CD4-positive, alpha-beta T cell treated with Interleukin-1 beta for 1 hour (primary cell): ENCODE results near the gene SIVA1.
A peak's percentile ranks its signal among the peaks of the same experiment; 100 is the strongest.

ENCODE experiments used
- DNase-seq, 2 donors: peaks; one replicate each; pipeline ENCODE4 v3.0.0-alpha.2; 2020 to 2022

Gene SIVA1

DNA sequence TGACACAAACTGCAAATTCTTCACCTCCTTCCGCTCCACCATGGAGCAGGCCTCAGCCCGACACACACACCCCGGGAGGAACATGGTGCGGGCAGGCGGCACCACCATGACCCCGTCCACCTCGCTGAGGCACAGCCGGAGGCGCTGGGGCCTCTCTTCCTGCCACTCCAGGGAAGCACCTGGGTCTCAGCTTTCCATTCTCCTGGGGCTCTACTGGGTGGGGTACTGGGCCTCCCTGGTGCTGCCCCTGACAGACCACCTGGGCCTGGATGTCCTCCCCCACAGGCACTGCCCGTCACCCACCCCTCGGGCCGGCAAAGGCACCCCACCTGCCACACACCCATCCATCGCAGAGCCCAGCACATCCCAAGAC lies 32.7 kb downstream of the SIVA1 start:
- no peak for DNase-seq

GRCh38 chr14:104786091-104786586 lies 33.2 kb downstream of the SIVA1 start:
- DNase-seq: peak in 1 of 2 donors; percentile 26

- DNase-seq: no peak
Measured at GRCh38 chr14:104786726-104787675, 34.1 kb downstream of the SIVA1 start.

GRCh38 chr14:104787736-104788135 lies 34.8 kb downstream of the SIVA1 start:
- DNase-seq: peak in 1 of 2 donors; percentile 39

DNA sequence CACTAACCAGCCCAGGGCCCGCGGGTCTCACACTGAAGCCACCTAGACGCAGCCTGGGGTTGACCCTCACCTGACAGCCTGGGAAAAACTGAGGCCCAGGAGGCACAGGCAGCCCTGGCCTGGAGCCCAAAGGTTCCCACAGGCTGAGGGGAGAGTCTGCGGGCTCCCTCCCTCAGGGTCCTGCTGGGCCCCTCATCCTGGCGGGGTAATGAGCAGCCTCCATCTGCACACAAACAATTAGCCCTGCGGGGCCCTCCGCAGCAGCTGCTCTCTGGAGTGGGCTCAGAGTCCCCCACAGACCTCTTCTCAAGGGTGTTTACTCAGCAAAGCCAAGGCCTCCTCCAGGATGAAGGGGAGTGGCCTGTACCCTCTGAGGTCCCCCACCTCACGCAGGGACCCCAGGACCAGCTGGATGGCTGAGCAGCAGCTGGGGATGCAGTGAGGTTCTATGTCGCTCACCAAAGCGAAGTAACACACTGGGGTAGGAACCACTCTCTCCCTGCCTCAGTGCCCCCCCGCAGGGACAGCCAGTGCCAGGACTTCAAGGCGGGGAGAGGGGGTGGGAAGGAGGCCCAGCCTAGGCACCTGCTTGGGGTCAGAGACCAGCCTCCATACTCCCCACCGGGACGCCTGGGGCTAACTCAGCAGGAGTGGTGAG lies 35.3 kb downstream of the SIVA1 start:
- no peak for DNase-seq

GRCh38 chr14:104788873-104789663 lies 36.1 kb downstream of the SIVA1 start:
- DNase-seq: no peak

DNA sequence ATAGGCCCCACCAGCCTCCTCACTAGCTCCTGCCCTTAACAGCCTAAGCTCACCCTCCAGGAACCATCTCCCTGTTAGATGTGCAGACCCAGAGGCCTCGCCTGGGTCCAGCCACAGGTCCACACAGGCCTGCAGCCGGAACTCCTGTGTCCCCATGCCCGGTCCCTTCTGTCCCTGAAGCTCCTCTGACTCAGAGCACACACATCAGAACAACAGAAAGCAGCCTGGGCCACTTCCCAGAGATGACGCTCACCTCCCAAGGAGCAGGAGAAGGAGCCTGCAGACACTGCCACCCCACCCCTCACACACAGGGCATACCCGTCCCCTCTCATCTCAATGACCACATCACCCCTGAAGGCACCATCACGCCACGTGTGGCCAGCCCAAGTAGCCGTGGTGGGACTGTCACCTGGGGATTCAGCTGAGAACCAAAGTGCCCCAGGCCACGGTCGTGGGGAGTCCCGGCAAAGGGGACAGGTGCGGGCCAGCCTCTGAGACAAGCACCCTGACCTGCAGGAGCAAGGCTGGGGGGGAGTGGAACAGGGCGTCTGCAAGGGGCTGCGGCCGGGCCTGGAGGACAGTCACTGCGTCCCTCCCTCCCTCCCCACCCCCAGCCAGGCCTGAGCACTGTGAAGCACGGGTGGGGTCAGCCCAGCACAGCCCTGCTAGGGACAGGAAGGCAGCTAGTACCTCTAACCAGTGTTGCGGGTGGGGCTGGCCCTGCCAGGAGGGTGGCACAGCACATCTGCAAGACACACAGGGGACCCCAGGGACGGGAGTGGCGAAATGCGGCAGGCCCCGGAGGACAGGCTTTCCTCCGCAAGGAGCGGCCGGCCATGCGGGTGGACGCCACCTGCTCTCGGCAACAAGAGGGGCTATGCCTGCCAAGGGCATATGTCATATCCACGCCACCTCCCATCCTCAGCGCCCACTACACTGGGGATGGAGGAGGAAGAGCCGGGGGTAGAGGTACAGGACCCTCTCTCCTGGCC lies 37.1 kb downstream of the SIVA1 start:
- no peak for DNase-seq

- no peak for DNase-seq
Measured at GRCh38 chr14:104791425-104791824, 38.5 kb downstream of the SIVA1 start.

DNA sequence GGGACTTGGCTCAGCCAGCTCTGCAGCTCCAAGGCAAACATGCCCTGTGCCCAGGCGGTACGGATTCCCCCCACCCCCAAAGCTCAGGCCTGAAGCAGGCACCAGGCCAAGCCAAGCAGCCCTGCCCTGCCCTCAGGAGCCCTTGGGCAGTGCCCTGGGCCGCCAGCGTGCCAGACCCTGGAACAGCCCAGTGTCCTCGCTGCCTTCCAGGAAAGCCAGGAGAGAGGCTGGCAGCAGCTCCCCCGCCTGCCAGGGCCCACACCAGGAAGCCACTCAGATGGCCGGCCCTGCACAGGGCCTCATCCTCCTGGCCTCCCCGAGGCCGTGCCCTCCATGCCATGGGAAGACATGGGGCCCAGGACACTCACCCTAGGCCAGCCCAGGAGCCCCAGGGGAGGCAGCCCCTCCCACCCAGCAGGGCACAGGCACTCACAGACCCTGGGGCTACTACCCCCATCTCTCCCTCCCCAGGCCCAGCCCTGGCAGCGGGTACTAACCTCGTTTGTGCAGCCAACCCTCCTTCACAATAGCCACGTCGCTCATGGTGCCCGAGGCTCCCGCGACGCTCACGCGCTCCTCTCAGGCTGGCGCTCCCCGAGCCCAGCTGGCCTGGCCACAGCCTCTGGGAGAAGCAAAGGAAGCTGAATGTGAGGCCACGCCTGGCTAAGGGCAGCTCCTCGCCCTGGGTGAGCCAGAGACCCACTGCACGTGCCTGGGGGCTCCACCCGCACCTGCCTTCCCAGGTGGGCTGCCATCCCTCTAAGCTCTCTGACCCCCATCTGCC lies 39.3 kb downstream of the SIVA1 start:
- DNase-seq: no peak

GRCh38 chr14:104792945-104793702 lies 40.2 kb downstream of the SIVA1 start:
- DNase-seq: no peak

DNA sequence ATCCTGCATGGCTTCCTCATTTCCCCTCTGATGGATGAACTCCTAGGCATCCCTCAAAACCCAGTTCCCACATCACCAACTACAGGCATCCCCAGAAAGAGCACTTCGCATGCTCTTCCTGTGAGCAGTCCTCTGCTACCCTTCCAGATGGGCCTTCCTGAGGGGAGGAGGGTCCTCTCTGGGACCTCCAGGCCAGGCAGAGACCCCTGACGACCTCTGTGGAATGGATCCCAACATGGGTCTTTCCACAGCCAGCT lies 40.7 kb downstream of the SIVA1 start:
- no peak for DNase-seq

DNA sequence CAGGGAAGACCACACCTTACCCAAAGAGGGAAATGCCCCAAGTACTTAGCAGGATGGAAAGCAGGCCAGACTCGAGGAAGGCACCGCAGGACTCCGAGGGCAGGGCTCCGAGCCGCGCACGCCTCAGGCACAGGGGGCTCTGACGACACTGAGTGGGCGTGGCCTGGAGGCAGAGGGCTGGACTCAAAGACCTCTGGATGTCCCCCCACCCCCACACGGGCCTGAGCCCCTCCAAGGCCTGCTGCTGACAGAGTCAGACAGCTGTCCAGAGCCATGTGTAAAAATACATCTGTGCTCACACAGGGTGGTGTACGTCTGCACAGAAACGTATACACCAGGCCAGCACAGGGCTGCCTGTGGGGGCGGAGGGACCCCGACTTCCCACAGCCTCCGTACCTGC lies 41.2 kb downstream of the SIVA1 start:
- DNase-seq: peak in 1 of 2 donors; percentile 37

DNA sequence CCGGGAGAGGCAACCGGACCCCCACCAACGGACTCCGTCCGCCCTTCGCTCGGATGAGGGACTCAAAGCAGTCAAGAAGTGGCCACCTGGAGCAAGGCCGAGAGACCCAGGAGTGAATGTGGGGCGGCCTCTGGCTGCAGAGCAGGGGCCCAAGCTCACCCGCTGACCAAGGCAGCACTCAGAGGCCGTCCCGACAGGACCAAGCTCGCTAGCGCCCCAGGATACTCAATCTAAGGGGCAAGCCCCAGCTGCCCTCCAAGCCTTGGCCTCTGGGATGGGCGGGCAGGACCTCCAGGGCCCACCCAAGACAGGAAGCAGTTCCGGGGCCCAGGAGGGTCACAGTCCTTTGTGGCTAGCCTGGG lies 41.7 kb downstream of the SIVA1 start:
- no peak for DNase-seq

DNA sequence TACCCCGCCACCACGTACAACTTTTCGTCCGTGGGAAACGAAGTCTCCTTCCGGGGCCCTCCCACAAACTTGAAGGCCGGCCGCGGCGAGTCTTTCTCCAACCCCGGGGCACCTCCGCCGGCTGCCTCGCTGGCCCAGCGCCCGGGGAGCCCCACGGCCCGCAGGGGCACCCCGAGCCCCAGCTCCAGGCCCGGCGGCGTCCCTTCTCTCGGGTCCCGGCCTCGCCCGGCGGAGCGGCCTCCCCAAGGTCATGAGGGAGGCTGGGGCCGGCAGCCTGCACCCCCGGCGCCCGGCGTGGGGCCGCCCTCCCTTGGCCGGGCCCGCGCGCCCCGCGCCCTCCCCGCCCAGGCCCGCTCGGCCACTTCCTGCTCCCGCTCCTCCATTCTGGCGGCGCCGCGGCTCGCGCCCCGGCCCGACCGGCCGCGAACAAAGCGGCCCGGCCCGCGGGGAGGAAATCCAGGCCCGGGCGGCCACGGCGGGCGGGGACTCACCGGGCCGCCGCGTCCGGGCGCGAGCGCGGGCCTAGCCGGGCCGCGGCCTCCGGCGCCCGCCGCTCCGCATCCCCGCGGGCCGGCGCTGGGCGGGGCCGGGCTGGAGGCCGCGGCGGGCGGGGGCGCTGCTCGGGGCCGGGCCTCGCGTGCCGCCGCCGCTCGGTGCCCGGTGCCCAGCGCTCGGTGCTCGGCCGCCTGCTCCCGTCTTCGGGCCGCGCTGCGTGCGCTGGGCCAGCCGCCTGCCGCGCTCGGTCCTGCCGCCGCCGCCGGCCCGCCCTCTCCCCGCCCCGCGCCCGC lies 42.2 kb downstream of the SIVA1 start, which contains the start of gene AKT1:
TSS of gene AKT1 (minus strand) at position 756 of the 788 bp plus-strand sequence. CDS start 3,105 bp downstream, outside the sequence.
- DNase-seq: peak in 1 of 2 donors; percentile 15

DNA sequence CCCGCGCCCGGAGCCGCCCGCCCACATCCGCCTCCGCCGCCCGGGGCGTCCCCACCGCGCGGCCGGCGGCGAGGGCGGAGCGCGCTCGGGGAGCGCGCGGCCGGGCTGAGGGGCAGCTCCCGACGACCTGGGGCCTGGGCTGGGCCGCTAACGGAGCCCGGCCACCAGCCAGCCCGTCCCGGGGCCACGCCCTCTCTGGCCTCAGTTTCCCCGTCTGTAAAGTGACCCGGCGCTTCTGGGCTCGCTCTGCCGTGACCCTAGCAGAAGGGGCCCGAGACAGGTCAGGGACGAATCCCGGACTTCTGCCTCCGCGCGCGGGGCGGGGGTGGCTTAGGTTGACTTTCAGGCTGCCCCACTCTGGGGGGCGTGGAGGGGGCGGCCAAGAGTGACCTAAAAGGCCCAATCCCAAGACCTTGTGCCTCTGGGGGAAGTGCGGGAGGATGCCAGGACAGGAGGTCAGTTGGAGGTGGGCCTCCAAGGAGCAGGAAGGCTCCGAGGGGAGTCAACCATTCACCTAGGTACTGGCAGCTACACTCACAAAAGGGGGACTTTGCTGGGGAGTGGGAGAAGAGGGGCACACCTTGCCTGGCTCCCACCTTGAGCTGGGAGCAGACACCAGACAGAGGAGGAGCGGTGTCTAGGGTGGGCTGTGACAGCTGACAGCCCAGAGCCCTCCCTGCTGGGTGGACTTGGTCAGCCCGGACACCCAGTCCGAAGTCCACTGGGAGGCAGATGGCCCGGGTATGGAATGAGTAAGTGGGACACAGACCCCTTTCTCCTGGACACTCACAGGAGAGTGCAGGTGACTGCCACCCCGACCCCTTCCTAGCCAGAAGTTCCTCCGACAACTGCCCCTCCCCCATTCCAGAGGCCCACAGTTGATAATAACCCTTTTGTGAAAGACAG lies 43.1 kb downstream of the SIVA1 start:
- peak; percentile 62 to 74 for DNase-seq

GRCh38 chr14:104796687-104797081 lies 43.7 kb downstream of the SIVA1 start:
- no peak for DNase-seq

- no peak for DNase-seq
Measured at GRCh38 chr14:104797115-104798044, 44.4 kb downstream of the SIVA1 start.
